NCI-H82 (cell line): ENCODE data around the gene FBXL14.
"Not testable (repeated sequence)": the region's sequence is repeated elsewhere in the genome, so short reads cannot be mapped to it uniquely, and the experiment has no call there.

Source experiments
- DNase-seq: peaks from one replicate; lab custom pipeline; 2025; lab: John Stamatoyannopoulos, UW

Gene FBXL14

DNA sequence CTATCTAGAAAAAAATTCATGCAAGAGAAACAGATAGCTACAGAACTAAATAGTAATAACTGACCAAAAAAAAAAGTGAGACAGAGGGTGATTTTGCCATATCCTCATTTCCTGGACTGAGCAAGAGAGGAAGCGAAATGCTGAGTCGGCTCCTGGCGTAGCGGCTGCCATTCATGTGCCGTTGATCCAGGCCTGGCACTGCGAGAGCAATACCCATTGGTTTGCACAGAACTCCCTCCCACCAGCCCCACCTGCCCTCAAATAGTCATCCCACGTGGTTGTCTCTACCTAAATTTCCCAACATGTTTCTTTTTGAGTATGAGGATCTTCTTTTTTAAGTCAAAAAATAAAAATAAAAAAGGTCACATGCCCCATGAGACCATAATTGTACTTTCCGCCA is 25.2 kb upstream of the FBXL14 start:
- DNase-seq, result no peak

DNA sequence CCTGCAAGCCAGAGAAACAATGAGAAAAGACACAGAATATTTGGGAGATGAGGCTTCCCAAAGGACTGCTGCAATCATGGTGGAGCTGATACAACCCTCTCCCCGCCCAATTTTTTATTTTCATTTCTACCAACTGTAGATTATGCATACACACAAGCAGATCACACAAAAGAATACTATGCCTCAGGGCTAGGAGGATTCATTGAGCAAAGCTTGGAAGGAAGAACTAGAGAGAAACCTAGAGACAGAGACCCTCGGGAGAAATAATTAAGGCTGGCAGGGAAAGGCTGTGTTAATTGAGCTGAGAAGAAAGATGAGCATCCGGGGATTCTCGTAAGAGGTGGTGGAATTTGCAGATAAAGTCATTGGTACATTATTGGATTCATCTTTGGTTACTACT is 24.8 kb upstream of the FBXL14 start:
- DNase-seq, result no peak

DNA sequence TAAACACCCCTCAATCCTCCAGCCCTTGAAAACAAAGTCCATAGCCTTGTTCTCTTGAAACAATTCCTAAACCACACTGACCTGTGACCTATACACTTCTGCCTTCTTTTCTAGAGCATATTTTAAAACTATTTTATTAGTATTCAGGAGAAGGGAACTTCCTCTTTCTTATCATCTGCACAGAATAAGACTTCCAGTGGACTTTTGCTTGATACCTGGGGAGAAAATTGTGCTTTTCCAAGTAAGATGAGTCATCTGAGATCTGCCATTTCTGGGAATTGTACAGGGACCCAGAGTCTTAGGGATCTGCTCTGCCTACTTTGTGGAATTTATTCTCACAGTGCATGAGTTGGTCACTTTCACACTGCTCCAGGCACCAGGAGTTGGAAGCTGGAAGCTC is 24.1 kb upstream of the FBXL14 start:
- DNase-seq, result no peak

DNA sequence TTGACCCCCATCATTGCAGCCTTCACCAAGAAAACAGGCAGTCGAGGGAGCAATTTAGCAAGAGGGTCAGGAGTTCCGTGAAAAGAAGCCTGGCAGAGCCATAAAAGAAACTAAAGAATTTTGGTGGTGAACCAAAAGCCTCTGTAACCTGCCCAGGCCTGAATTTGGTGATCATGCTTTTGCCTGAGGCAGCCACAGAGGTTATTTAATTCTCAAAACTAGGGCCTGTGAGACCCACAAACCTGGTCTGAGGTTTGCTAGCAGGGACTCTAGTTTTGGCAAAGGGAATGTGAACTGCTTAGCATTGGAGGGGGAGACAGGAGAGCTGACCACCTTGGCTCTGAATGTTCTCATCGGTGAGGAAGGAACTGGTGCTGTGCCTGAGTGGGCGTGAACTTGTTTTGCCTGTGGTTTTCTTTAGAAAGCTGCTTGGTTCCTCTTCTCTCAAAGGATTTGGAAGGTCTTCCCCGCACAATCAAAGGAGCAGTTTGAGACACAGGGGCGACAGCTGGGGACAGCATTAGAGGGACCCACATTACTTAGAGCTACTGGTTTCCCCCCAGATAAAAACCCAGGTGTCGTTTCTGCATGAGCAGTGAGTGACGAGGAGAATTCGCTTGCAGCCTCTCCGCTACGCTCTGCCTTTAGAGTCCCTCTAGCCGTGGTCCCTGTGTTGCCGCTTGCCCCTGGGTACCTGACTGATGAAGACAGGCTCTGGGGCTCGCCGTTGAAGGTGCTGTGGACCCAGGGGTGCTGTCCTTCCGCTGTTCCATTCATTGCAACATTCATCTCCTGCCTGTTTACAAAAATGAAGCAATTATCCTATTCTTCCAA is 22.1 kb upstream of the FBXL14 start:
- no peak for DNase-seq

DNA sequence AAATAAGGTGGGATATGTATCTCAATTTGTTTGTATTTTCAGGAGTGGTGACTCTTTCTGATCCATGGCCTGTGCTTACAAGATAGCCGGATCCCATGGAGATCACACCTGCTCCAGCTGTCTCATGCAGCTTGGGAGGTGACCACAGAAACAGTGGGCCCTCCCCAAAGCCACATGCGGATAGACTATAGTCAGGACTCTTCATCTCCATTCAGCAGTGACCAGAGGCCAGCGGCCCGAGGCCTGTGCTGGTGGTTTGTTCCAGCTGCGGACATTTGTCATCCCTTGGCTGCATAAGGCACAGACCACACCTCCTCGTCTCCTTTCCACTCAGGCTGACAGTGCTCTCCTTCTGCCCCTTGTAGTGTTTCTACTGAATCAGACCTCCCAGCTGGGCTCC is 20.0 kb upstream of the FBXL14 start:
- no peak for DNase-seq

DNA sequence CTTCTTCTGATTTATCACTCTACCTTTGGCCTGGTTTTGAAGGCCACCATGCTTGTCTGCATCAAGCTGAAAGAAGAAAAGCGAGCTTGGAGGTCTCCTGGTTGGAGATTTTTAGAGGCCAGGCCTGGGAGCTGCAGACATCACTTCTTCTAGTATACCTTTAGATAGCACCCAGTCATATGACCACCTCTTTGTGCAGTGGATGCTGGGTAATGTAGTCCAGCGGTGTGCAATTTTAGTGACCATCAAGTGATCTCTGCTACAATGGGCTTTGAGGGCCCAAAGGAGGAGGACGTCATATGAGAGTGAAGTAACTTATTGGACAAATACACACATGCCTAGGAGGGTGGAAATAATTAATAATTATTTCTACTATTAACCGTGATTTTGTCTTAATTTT is 19.5 kb upstream of the FBXL14 start:
- DNase-seq, result no peak

DNA sequence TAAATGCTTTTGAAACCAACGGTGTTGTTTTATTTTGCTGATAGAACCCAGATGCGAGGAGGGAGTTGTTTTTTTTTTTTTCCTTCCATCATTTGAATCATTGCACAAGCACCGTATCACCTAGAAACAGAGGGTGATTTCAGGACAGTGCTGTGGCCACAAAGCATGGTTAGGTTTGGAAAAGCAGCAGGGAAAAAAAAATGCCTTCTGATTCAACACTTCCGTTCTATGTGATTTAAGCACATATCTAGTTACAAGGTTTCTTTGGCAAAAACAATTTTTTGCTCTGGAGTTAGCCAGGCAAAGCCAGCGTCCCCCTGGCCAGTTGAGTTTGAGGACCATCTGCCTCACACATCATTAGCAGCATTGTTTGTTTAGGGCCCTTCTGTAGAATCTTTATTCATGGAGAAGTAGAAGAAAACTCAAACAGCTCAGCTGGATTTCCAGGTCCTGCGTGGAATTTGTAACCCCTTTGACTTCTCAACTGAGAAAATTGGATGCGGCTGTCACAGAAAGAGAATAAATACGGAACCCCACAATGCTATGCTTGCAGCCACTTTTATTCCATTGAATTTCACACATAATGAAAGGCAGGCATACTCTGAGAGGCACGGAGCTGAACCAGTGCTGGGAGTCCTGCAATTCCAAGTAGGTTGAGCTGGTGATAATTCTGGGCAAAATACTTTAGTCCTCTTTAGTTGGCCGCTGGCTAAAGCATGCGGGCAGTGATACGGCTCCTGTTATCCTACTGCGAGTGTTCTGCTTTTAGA is 17.6 kb upstream of the FBXL14 start:
- no peak for DNase-seq

DNA sequence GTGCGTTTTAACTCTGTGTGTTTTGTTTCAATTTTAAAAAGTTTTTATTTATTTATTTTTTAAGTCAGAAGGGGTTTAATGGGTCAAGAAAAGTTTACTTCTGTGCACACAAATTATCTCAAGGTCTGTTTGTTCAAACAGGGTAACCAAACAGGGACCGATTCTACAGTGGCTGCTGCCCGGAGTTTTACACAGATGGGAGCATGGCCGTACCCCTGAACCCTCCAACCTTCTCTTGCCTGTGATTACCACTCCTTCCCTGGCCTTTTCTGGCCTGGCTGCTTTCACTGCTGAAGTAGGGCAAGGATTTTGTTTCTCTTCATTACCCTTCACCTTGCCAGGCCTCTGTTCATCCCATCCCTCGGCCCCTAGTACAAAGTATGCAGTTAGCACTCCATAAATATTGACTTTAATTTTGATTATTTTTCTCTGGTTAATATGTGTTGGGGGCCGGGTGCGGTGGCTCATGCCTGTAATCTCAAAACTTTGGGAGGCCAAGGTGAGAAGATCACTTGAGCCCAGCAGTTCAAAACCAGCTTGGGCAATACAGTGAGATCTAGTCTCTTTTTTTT is 15.8 kb upstream of the FBXL14 start:
- no peak for DNase-seq

DNA sequence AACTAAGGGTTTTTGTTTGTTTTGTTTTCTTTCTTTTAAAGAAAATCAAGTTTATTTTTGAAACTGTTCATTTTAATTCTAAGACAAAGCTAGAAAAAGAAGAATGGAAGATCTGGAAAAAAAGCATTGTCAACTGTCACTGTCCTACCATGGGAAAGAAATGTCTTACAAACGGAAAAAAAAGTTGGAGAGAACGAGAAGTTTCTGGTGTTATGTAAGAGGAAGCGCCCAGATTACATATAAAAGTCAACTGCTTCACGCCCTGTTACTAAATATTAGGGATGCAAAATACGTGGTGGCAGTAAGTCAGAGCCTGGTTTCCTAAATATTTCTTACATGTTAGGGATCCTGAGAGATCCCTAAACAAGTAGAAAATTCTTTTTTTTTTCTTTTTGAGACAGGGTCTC is 14.3 kb upstream of the FBXL14 start:
- no peak for DNase-seq

DNA sequence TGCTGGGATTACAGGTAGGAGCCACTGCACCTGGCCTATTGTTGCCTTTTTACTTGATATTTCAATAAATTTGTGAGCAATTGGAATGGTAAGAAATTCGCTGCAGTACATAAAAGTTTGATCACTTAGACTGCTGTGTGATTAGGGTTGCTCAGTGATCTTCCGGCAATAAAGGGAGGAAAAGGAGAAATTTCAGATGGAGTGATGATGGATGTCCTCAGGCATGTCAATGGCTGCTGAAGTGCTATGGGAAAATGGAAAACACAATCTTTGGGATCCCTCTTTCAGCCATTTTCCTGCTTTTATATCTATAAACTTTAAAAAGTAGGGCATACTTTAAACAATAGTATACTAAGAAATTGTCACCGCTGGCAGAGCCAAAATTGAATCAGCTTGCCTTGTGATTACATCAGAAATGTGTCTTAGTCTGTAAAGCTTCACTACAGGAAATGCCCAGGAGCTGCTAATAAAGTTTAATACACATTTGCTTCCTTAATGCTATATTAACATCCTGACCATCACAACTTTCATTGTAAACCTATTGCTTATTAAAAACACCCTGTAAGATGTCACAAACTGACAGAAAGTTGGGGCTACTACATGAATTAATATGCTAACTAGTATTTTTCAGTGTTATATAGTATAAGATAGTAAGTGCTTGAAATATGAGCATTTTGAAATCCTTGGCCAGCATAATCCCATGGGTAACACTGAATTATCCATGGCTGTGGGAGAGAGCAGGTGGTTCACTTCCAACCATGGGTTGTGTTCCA is 13.7 kb upstream of the FBXL14 start:
- no peak for DNase-seq

DNA sequence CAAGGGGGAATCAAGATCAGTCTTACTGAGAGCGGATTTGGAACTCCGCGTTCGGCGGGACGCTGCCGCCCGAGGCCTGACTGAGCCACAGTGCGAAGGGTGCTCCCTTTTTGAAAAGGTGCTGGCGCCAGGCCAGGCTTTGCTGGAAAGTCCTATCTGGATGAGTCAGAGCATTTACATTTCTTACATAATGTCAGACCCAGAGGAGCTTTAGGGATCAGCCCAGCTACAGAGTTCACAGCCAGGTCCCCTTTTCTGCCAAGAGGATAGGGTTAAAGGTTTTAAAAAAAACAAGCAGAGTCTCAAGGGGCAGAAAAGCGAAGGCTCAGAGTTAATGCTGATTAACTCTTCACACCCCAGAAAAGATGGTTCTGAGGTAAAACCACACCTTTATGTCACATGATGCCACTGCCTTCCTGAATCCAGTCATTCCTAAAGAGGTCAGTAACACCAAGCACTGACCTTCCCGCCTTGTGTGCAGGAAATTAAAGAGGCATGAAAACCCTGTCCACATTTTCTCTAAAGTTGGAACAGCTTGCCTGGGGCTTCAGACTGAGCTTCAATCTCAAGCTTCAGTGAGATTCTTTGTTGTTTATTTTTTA is 11.7 kb upstream of the FBXL14 start:
- DNase-seq, result peak; percentile 55

DNA sequence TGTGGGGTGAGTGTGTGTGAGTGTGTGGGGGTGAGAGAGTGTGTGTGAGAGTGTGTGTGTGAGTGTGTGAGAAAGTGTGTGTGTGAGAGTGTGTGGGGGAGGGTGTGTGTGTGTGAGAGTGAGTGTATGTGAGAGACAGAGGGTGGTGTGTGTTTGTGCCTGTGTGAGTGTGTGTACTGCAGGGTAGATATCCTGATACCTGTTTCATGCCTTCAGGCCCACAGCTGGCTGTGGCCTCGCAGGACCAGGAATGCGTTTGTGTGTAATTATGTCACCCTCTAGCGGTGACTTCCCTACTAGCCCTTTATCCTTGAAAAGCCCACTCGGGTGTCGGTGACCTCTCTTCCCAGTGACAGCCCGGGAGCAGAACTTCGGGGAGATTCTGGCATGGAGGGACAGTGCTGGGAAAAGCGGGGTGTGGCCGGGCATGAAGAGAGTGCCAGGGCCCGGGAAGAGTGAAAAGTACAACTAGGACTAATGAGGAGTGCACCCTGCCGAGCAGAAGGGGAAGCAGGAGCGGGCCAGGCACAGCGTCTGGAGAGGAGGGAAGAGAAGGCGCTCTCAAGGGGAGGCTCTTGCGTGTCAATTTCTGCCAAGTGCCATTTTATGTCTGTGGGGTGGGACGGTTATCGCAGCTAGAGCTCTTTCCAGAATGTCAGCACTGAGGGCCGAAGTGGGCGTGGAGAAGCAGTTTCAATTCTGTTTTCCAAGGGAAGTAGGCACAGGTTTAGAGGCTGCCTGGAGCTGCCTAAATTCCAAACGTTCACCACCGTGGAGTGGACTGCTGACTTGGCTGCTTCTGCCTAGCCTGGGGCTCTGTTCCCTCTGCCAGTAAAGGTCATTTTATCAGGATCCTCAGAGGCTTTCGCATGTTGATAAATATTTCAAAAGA is 11.0 kb upstream of the FBXL14 start:
- peak; percentile 90 for DNase-seq

DNA sequence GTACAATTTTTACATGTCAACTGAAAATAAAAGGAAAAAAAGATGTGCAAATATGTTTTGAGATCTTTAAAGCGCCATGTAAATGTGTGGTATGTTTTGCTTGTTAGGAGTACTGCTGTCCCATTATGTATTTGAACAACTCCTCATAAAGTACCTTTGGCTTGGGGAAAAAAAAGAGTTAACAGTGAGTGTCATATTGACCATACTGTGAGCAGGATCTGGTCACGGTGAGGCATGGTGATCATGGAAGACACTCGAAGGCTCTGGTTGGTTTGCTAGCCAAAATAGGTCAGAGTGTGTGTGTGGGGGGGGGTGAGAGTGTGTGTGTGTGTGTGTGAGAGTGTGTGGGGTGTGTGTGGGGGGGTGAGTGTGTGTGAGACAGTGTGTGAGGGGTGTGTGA is 10.1 kb upstream of the FBXL14 start:
- DNase-seq, result no peak

DNA sequence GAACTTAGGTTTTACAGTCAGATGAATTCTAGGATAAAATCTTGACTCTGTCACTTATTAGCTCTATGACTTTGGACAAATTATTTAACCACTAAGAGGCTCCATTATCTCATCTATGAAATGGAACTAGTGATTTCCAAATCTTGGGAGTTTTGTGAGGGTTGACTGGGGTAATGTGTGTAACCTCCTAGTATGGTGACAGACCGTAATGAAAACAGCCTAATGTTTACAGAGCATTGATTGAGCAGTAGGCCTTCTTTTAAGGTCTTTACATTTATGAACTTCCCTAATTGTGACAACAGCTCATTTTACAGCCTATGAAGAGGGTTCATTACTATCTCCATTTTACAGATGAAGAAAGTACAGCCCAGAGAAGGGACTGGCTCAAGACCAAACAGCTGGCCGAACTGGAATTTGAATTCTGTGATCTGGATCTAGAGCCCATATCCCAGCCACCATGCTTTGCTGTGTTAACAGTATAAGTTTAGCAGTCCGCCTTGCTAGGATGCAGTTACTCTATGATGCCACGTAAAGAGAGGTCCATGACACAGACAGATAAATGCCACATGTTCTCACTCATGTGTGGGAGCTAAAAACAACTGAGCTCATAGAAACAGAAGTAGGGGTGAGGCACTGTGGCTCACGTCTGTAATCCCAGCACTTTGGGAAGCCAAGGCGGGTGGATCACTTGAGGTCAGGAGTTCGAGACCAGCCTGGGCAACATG is 9.1 kb upstream of the FBXL14 start:
- no peak for DNase-seq

DNA sequence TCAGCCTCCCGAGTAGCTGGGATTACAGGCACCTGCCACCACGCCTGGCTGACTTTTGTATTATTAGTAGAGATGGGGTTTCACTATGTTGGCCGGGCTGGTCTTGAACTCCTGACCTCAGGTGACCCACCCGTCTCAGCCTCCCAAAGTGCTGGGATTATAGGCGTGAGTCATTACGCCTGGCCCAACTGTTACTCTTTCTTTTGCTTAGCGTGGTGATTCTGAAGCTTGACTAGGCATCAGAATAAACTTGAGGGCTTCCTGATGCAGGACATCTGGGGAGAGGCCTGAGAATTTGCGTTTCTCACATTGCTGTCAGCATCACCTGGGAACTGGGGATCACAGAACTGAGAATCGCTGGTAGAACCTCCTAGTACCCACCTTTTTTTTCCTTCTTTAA is 8.3 kb upstream of the FBXL14 start:
- not testable (repeated sequence) for DNase-seq

DNA sequence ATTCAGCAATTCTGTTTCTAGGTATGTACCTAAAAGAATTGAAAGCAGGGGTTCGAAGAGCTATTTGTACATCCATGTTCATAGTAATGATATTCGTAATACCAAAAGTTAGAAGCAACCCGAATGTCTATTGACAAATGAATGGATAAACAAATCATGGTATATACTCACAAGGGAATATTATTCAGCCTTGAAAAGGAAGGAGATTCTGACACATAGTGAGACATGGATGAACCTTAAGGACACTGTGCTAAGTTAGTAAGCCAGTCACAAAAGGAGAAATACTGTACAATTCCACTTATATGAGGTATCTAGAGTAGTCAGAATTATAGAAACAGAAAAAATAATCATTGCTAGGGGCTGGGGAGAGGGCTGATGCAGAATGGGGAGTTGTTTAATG is 4.4 kb upstream of the FBXL14 start:
- DNase-seq, result no peak

DNA sequence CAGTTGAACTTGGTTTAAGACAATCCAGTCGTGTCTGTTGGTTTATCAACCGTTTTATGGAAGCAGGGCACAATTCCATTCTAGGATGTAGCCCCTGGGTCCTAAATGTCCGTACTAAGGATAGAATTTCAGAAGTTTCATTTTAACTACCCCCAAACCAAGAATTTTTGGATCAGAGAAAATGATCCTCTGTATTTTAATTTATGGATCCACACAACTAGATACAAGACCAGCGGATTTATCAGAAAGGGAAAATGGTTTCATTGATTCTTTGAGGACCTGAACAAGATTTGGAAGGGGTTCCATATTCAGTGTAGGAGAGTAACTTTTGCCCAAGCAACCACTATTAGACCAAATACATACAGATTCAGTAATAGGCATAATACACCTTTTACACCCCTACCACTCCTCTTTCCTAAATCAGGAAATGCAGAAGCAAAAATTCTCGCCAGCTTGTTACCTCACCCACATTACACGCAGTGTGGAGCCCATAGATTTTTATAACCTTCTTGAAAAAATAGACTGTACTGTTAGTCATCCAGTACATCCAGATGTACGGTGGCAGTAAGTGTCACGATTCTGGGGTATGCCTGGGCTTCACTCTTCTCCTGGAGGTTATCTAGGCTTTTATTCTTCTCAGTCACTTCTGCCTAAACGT is 1.4 kb upstream of the FBXL14 start:
- DNase-seq, result no peak

DNA sequence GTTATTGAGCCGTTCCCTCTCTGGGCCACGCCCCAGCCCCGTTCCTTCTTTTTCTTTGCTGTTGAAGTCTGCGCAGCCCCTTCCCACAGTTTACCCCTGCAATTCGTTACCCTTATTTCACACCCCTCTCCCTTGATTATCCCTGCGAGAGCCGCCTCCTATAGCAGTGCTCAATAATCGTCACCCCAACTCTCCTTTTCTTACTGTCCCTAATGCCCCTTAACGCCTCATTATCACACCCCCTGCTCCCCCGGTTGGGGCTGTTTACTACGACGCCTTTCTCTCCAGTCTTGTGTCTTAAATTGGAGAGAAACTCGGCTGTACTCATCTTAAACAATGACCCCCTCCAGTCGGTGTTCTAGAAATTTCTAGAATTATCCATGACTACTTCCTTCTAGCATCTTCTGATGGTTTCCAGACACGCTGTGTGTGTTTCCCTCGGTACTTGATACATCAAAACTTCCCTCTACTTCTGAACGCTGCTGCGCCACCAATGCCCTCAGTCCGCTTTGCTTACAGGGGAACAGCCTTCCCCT is 713 bp upstream of the FBXL14 start:
- no peak for DNase-seq

DNA sequence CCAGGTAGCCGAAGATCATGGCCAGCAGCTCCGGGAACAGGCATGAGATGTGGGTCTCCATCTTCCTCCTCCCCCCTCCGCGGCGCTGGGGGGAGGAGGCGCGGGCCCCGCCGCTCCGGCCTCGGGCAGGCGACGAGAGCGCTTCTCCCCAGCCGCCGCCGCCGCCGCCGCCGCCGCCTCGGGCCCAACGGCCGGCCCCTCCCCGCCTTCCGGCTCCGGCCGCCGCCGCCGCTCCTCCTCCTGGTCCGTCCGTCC is 448 bp downstream of the FBXL14 start:
- peak; percentile 68 for DNase-seq
